ENCODE results near the gene OR6F1. TPM values are rescaled to one million over a fixed set of nuclear protein-coding genes. Genes with fewer than 3 reads are reported as not detected.

Gene OR6F1
- not detected in 2 replicates for total RNA-seq

DNA sequence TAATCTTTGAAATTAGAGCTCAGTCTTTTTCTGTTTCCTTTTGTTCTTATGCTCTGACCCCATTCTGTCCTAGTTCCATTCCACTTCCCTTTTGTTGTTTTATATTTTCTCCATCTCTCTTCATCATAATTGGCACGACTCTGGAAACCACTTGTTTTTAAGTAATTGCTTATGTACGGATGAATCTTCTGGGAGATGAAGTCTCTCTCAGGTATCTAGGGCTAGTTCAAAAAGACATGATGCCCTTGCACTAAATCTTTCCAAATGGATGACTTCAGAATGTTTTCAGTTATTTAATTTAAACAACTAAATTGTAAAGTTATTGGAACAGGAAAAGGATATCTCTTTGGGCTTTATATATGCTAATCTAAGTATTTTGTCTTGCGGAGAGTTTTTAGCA lies at the start of gene OR6F1:
Gene OR6F1, minus strand, starts transcription at position 101 of the 400 bp plus-strand sequence. CDS start 3,891 bp downstream, outside the sequence.

DNA sequence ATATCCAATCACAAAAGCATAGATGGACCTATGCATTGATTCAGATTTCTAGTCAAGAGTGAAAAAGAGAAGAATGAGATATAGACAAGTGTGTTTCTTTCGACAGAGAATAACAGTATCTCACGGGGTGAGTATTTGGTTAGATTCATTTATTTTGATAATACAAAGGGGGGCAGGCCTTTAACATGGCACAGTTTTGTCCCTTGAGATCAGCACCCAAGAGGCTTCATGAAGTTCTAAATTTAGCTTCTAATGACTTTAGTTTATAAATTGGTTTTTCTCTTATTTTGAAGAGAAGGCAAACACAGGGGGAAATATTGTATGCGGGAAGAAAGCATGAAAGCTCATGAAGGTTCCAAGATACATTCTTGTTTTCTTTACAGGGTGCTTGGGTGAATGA lies 44.0 kb upstream of the OR6F1 start, which contains the start of gene OR1C1:
Gene OR1C1, minus strand, starts transcription at position 101 of the 400 bp plus-strand sequence. CDS start 2,150 bp downstream, outside the sequence.

DNA sequence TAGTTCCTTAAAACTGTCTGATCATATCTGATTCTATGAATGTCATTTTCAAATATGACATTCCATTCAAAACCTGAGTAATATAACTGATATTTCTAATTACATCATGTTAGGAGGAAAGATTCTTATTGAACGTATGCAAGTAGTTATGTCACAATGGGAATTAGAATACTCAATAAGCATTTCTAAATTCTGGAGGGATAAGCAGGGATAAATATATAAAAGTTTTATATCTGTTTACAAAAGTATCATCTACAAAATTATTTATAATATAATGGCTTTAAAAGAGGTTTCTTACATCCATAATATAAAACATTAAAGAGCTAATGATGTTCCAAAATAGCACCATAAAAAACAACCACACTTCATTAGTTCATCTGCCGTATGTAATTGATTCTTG lies 31.6 kb upstream of the OR6F1 start, which contains the start of gene OR14A2:
Gene OR14A2, minus strand, starts transcription at position 101 of the 400 bp plus-strand sequence.

DNA sequence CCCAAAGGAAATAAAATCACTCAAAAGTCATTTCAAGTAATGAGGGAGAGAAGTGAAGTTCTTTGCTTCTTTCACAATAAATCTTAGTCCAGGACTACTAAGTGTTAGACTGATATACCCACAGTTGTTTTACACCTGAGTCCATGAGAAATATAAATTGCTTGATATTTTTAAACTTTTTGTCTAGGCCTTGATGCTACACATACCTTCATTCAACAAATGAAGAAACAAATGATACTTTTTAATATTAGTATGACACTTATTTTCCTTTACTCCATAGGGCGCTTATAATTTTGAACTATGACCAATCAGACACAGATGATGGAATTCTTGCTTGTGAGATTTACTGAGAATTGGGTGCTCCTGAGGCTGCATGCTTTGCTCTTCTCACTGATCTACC lies 21.9 kb upstream of the OR6F1 start, which contains the start of gene OR14K1:
Gene OR14K1, plus strand, starts transcription at position 301 of the 400 bp plus-strand sequence. Its CDS starts 0 bp downstream, at position 301.

DNA sequence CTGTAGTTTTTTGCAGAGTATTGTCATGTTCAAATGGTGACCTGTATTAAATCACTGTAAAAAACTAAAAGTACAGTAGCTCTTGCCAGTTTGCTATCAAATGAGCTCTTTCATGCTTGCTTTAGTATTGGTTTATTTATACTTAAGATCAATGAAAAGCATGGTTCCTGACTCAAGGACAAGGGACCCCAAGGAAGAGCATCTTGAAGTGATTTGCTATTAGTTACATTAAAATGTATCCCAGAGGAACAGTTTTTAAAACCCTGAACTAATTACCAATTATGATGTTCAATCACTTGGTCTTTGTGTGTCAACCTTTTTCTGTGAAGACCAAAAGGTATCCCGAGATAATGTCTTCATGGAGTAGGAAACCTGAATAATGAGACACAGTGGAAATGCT lies 36.8 kb downstream of the OR6F1 start, which contains the start of gene OR13G1:
Gene OR13G1, minus strand, starts transcription at position 101 of the 400 bp plus-strand sequence. CDS start 6,698 bp downstream, outside the sequence.

Other genes starting within 250 kb of the OR6F1 start
- gene OR2C3, start 180.2 kb downstream of the OR6F1 start, total RNA-seq = not detected in 2 replicates
- not detected in 2 replicates for gene GCSAML, start 167.5 kb downstream of the OR6F1 start, total RNA-seq
- gene OR2G2, start 128.3 kb downstream of the OR6F1 start, total RNA-seq = not detected in 2 replicates
- gene OR2G3, start 111.1 kb downstream of the OR6F1 start, total RNA-seq = 0.29 TPM in 1 of 2 replicates, not detected in the other
- gene OR13G1, start 36.9 kb downstream of the OR6F1 start, total RNA-seq = not detected in 2 replicates
- gene OR14K1, start 22.0 kb upstream of the OR6F1 start, total RNA-seq = not detected in 2 replicates
- not detected in 2 replicates for gene OR14A2, start 31.5 kb upstream of the OR6F1 start, total RNA-seq
- gene OR1C1, start 43.9 kb upstream of the OR6F1 start, total RNA-seq = not detected in 2 replicates
- not detected in 2 replicates for gene OR14A16, start 107.5 kb upstream of the OR6F1 start, total RNA-seq
- gene OR11L1, start 125.2 kb upstream of the OR6F1 start, total RNA-seq = not detected in 2 replicates
- gene TRIM58, start 140.5 kb upstream of the OR6F1 start, total RNA-seq = under 0.01 TPM in 1 of 2 replicates, not detected in the other
- not detected in 2 replicates for gene OR2W3, start 178.9 kb upstream of the OR6F1 start, total RNA-seq
- gene OR2T8, start 203.6 kb upstream of the OR6F1 start, total RNA-seq = not detected in 2 replicates
- gene OR2AJ1, start 208.2 kb upstream of the OR6F1 start, total RNA-seq = not detected in 2 replicates
- not detected in 2 replicates for gene OR2L8, start 232.2 kb upstream of the OR6F1 start, total RNA-seq
- not detected in 2 replicates for gene OR2AK2, start 248.6 kb upstream of the OR6F1 start, total RNA-seq